Measurements from ENCODE around the gene HES4. TPM values are rescaled to one million over a fixed set of nuclear protein-coding genes. Genes with fewer than 3 reads are reported as not detected.

The HES4 gene, protein sequence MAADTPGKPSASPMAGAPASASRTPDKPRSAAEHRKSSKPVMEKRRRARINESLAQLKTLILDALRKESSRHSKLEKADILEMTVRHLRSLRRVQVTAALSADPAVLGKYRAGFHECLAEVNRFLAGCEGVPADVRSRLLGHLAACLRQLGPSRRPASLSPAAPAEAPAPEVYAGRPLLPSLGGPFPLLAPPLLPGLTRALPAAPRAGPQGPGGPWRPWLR
- 4.8 and 8.4 TPM in 2 replicates for total RNA-seq (2014; rRNA removed; shearing (Covaris generic))
- 5.6 and 5.8 TPM in 2 replicates for polyA plus RNA-seq (2015; cell fraction: cytosol; rRNA removed)
- 30.8 and 42.4 TPM in 2 replicates for polyA plus RNA-seq (2015; cell fraction: nucleus; rRNA removed)

DNA sequence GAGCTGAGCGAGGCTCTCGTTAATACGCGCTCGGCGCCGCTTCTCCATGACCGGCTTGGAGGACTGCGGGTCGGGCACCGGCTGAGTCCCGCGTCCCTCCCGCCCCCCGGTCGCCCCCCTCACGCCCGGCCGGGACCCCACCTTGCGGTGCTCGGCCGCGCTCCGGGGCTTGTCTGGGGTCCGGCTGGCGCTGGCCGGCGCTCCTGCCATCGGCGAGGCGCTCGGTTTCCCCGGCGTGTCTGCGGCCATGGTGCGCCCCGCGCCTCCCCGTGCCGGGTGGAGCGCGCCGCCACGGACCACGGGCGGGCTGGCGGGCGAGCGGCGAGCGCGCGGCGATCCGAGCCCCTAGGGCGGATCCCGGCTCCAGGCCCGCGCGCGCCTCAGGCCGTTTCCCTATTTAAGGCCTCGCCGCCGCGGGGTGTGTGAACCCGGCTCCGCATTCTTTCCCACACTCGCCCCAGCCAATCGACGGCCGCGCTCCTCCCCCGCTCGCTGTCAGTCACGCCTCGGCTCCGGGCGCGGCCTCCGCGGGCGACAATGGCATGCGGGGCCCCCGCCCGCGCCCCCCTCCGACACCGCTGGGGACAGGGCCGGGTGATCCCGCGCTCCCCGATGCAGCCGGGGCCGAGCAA lies at the start of gene HES4:
HES4 (minus strand) TSS at position 373 of the 632 bp plus-strand sequence; CDS start at position 249, 124 bp downstream.
- in situ Hi-C loops (cut with HindIII; ENCODE audit: low pct_unique_long_range_greater_than_20kb, low sequenced_read_pairs), result no loop called here
- peak; percentile 77 for DNase-seq (ENCODE audit: low read depth, low spot score)

DNA sequence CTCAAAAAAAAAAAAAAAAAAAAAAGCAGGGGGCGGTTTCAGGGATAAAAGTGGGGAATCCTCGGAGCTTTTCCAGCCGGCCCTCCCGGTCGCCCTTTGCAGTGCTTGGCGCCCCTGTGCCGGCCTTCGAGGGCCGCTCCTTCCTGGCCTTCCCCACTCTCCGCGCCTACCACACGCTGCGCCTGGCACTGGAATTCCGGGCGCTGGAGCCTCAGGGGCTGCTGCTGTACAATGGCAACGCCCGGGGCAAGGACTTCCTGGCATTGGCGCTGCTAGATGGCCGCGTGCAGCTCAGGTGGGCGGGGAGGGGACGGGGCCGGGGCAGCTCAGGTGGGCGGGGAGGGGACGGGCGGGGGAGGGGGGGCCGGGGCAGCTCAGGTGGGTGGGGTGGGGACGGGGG lies 48.9 kb upstream of the HES4 start:
- in situ Hi-C loops (cut with HindIII; ENCODE audit: low pct_unique_long_range_greater_than_20kb, low sequenced_read_pairs), result no loop called here
- no peak for DNase-seq (ENCODE audit: low read depth, low spot score)

DNA sequence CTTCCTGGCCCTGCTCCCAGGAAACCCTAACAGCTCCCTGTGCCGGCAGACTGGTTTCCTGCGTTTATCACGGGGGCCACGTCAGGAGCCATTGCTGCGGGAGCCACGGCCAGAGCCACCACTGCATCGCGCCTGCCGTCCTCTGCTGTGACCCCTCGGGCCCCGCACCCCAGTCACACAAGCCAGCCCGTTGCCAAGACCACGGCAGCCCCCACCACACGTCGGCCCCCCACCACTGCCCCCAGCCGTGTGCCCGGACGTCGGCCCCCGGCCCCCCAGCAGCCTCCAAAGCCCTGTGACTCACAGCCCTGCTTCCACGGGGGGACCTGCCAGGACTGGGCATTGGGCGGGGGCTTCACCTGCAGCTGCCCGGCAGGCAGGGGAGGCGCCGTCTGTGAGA lies 48.1 kb upstream of the HES4 start:
- in situ Hi-C loops (cut with HindIII; ENCODE audit: low pct_unique_long_range_greater_than_20kb, low sequenced_read_pairs), result no loop called here
- no peak for DNase-seq (ENCODE audit: low read depth, low spot score)

DNA sequence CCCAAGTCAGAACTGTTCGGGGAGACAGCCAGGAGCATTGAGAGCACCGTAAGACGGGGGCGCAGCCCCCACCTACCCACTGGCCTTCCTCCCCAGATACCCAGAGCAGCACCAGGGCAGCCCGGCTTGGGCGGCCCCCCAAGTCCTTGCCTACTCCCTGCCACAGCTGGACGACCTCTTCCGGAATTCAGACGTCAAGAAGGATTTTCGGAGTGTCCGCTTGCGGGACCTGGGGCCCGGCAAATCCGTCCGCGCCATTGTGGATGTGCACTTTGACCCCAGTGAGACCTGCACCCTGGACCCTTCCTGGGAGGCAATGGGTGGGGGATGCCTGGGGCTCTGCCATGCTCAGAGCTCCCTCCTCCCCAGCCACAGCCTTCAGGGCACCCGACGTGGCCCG lies 47.5 kb upstream of the HES4 start:
- in situ Hi-C loops (cut with HindIII; ENCODE audit: low pct_unique_long_range_greater_than_20kb, low sequenced_read_pairs), result no loop called here
- no peak for DNase-seq (ENCODE audit: low read depth, low spot score)

DNA sequence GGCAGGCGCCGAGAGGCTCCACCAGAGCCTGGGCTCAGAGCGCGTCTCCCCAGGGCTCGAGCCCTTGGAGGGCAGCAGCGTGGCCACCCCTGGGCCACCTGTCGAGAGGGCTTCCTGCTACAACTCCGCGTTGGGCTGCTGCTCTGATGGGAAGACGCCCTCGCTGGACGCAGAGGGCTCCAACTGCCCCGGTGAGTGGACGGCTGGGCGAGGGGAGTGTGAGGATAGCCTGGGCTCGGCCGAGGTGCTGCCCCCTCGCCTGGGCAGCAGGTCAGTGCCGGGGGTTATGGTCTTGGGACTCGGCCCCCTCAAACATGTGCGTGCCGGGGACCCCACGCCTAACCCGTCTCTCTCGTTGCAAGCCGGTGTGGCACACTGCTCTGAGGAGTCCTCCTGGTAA lies 46.9 kb upstream of the HES4 start:
- in situ Hi-C loops (cut with HindIII; ENCODE audit: low pct_unique_long_range_greater_than_20kb, low sequenced_read_pairs), result no loop called here
- DNase-seq (ENCODE audit: low read depth, low spot score), result no peak

DNA sequence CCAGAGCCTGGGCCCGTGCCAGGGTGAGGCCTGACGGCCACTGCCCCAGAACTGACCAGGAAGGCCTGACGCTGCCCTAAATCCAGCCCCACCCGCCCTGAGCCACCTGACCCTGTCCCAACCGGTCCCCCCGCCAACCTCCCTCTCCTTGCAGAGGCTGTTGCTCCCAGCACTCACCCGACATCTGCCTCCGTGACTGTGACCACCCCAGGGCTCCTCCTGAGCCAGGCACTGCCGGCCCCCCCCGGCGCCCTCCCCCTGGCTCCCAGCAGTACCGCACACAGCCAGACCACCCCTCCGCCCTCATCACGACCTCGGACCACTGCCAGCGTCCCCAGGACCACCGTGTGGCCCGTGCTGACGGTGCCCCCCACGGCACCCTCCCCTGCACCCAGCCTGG lies 46.3 kb upstream of the HES4 start:
- DNase-seq (ENCODE audit: low read depth, low spot score), result no peak
- in situ Hi-C loops (cut with HindIII; ENCODE audit: low pct_unique_long_range_greater_than_20kb, low sequenced_read_pairs), result no loop called here

DNA sequence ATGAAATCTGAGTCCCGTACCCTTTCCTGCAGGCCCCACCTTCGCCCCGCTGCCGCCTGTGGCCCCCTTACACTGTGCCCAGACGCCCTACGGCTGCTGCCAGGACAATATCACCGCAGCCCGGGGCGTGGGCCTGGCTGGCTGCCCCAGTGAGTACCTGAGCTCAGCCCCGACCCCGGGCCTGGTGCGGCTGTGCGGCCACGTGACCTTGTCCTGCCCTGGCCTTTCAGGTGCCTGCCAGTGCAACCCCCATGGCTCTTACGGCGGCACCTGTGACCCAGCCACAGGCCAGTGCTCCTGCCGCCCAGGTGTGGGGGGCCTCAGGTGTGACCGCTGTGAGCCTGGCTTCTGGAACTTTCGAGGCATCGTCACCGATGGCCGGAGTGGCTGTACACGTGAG lies 45.2 kb upstream of the HES4 start:
- DNase-seq (ENCODE audit: low read depth, low spot score), result no peak
- in situ Hi-C loops (cut with HindIII; ENCODE audit: low pct_unique_long_range_greater_than_20kb, low sequenced_read_pairs), result no loop called here

DNA sequence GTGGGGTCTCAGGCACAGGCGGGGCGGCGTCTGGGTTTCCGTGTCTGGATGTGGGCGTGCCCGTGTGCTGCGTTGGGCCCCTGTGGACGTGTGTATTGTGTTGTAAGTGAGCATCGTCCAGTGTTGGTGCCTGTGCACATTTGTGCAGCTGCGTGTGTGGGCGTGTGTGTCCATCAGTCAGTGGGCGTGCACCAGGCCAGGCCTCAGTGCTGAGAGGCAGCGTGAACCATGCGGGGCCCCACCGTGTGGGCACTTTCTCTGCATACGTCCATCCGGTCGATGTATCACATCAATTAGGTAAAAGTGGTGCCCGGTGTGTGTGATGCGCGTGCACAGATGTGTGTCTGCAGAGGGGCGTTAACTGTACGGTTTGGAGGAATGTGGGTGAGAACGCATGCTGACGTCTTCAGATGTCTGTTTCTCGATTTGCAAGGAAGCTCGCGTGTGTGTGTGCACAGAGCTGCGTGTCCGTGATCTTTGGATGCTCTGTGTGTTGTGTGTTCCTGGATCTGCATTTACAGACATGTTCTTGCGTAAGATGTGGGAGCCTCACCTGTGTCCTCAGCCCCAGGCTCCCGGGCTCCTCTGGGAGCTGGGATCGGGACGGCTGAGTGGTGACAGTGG lies 44.7 kb upstream of the HES4 start:
- in situ Hi-C loops (cut with HindIII; ENCODE audit: low pct_unique_long_range_greater_than_20kb, low sequenced_read_pairs), result no loop called here
- DNase-seq (ENCODE audit: low read depth, low spot score), result no peak

DNA sequence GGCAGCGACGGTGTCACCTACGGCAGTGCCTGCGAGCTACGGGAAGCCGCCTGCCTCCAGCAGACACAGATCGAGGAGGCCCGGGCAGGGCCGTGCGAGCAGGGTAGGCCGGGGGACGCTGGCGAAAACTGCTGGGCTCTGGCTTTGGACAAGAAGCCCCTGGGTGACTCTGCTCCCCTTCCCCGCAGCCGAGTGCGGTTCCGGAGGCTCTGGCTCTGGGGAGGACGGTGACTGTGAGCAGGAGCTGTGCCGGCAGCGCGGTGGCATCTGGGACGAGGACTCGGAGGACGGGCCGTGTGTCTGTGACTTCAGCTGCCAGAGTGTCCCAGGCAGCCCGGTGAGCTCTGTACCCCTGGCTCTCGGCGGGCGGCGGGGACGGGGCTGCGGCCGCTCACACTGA lies 44.0 kb upstream of the HES4 start:
- DNase-seq (ENCODE audit: low read depth, low spot score), result no peak
- in situ Hi-C loops (cut with HindIII; ENCODE audit: low pct_unique_long_range_greater_than_20kb, low sequenced_read_pairs), result no loop called here

DNA sequence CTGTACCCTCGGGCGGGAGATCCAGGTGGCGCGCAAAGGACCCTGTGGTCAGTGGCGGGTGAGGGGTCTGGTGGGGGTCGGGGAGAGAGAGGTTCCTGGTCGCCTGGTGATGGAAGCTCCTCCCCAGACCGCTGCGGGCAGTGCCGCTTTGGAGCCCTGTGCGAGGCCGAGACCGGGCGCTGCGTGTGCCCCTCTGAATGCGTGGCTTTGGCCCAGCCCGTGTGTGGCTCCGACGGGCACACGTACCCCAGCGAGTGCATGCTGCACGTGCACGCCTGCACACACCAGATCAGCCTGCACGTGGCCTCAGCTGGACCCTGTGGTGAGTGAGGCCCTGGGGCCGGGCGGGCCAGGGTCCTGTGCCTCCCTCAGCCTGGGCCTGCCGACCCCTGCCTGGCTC lies 43.5 kb upstream of the HES4 start:
- in situ Hi-C loops (cut with HindIII; ENCODE audit: low pct_unique_long_range_greater_than_20kb, low sequenced_read_pairs), result no loop called here
- DNase-seq (ENCODE audit: low read depth, low spot score), result no peak

DNA sequence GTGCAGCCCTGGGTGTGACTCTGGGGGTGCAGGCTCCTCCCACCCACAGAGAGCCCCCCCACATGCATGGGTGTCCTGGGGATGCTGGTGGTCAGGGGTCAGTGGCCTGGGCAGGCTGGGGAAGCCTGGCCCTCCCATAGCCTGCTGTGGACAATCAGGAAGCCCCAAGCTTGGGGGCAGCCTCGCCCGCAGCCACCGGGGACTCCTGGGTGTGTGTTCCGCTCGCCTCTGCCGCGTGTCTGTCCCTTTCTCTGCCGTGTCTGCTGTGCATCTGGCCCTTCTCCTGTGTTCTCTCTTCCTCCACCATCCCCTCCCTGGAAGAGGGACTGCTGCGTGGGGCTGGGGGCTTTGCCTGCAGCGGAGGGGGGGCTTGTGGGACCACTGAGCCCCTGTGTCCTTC lies 42.9 kb upstream of the HES4 start:
- in situ Hi-C loops (cut with HindIII; ENCODE audit: low pct_unique_long_range_greater_than_20kb, low sequenced_read_pairs), result no loop called here
- DNase-seq (ENCODE audit: low read depth, low spot score), result no peak

DNA sequence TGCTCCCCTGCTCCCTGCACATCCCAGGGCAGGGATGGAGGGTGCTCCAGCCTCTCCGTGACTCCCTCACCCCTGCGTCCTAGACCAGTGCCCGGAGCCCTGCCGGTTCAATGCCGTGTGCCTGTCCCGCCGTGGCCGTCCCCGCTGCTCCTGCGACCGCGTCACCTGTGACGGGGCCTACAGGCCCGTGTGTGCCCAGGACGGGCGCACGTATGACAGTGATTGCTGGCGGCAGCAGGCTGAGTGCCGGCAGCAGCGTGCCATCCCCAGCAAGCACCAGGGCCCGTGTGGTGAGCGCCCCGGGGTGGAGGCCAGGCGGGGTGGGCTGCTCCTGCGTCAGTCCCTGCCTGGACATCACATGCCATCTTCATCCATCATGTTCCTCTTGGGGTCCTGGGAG lies 42.0 kb upstream of the HES4 start:
- in situ Hi-C loops (cut with HindIII; ENCODE audit: low pct_unique_long_range_greater_than_20kb, low sequenced_read_pairs), result no loop called here

DNA sequence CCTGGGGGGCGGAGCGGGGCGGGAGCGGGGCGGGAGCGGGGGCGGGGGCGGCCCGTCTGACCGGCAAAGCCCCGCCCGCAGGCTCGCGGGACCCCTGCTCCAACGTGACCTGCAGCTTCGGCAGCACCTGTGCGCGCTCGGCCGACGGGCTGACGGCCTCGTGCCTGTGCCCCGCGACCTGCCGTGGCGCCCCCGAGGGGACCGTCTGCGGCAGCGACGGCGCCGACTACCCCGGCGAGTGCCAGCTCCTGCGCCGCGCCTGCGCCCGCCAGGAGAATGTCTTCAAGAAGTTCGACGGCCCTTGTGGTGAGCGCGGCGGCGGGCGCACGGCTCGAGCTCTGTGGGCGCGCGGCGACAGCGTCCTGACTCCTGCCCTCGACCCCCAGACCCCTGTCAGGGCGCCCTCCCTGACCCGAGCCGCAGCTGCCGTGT lies 41.2 kb upstream of the HES4 start:
- DNase-seq (ENCODE audit: low read depth, low spot score), result no peak
- in situ Hi-C loops (cut with HindIII; ENCODE audit: low pct_unique_long_range_greater_than_20kb, low sequenced_read_pairs), result no loop called here

More for the DNA sequence above, 42.0 kb upstream of the HES4 start:
- DNase-seq (ENCODE audit: low read depth, low spot score), result no peak

DNA sequence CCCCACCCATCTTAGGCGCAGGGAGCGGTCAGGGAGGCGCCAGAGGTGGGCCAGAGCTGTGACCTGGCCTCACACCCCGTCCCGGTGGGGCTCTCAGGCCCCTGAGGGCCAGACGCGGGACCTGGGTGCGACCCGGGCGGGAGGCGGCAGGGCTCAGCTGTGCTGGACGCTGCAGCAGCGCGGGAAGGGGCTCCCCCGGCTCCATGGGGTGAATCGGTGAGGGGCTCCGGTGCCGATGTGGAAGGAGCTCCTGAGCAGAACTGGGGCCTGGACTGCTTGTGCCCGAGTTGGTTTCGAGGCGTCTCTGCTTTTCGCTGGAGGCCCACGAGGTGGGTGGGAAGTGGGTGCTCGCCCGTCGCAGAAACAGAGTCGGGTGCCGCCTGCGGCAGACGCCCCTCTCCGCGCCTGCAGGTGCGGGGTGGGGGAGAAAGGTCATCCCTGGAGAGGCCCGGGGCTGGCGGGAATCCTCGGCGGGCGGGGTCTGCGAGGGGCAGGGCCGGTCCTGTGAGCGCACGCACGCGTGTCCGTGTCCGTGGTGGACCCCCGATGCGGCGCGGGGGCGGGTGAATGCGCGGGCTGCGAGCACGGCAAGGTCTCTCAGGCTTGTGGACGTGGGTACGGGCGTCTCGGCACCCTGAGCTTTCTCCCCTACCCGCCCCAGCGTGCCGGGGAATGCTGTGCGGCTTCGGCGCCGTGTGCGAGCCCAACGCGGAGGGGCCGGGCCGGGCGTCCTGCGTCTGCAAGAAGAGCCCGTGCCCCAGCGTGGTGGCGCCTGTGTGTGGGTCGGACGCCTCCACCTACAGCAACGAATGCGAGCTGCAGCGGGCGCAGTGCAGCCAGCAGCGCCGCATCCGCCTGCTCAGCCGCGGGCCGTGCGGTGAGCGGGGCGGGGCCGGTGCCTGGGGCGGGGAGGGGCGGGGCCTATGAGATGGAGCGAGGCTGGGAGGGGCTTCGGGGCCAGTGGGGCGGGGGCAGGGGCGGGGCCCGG lies 40.4 kb upstream of the HES4 start:
- in situ Hi-C loops (cut with HindIII; ENCODE audit: low pct_unique_long_range_greater_than_20kb, low sequenced_read_pairs), result no loop called here
- DNase-seq (ENCODE audit: low read depth, low spot score), result no peak

DNA sequence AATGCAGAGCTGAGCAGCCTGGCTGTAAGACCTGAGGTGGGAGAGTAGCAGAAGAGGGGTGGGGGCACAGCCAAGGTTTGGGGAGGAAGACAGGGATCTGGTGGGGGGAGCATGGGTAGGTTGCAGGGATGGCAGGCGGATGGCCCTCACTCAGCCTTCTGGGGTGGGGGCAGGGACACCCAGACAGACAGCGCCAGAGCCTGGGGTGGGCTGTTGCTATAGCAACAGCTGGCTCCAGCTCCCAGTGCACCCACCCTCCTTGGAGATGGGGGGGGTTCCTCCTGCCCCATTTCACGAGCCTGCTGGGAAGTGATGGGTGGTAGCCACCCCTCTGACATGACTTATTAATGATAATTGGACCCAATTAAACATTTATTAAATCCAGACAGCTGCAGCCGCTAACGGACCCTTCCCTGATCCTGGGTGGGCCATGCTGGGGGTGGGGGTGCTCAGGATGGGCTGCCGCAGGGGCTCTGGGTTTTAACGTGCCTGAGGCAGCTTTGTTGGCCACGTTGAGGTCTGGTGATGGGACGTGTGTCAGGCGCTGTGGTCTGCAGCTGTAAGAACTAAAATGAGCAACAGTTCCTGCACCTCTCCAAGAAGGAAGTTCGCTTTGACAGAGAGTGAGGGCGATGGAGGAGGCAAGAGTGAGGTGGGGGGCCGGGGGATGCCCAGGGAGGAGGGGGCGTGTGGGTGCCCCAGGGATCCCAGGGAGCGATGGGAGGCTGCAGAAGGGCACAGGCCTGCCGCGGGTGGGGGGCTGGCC lies 39.4 kb upstream of the HES4 start:
- no peak for DNase-seq (ENCODE audit: low read depth, low spot score)
- in situ Hi-C loops (cut with HindIII; ENCODE audit: low pct_unique_long_range_greater_than_20kb, low sequenced_read_pairs), result no loop called here

DNA sequence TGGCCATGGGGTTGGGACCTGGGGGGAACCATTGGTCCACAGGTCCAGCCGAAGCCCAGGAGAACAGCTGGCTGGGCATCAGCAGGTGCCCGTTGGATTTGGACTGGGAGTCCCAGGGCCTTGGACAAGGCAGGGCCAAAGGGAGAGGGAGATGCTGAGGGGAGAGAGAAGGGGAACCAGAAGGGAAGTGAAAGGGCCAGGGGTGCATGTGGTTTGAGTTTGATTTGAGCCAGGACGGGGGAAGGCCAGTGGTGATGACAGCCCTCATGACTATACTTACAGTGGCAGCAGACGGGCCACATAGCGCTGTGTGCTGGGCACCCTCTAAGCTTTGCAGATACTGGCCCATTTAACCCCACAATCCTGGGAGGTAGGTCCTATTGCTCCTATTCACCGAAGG lies 38.8 kb upstream of the HES4 start:
- in situ Hi-C loops (cut with HindIII; ENCODE audit: low pct_unique_long_range_greater_than_20kb, low sequenced_read_pairs), result no loop called here

More for the DNA sequence above, 38.8 kb upstream of the HES4 start:
- DNase-seq (ENCODE audit: low read depth, low spot score), result no peak
